Muscle layer of colon (tissue), 2 donors: Measurements from ENCODE around the gene RHBDD2.
"Not testable (repeated sequence)": the region's sequence is repeated elsewhere in the genome, so short reads cannot be mapped to it uniquely, and the experiment has no call there.

Source experiments
- H3K27ac ChIP-seq: one replicate; pipeline ENCODE4 v1.7.0; 2013; ENCODE audit warnings: low read depth, mild to moderate bottlenecking, low read length, moderate library complexity
- H3K27me3 ChIP-seq, 2 donors: one replicate each; pipeline ENCODE4 v1.7.0; 2013; ENCODE audit warnings: low read length in 2 of 2, mild to moderate bottlenecking in 2 of 2; ENCODE audit not compliant: insufficient read depth in 2 of 2, control insufficient read depth in 1 of 2
- H3K36me3 ChIP-seq: one replicate; pipeline ENCODE4 v1.7.0; 2013; ENCODE audit warnings: mild to moderate bottlenecking, low read length; ENCODE audit not compliant: insufficient read depth
- H3K4me1 ChIP-seq: one replicate; pipeline ENCODE4 v1.7.0; 2013; ENCODE audit warnings: mild to moderate bottlenecking, low read length; ENCODE audit not compliant: insufficient read depth
- H3K4me3 ChIP-seq, 2 donors: one replicate each; pipeline ENCODE4 v1.7.0; 2013; ENCODE audit warnings: low read length in 2 of 2, low read depth in 1 of 2, mild to moderate bottlenecking in 1 of 2, moderate library complexity in 1 of 2
- H3K9ac ChIP-seq: one replicate; pipeline ENCODE4 v1.7.0; 2013; ENCODE audit warnings: low read length
- H3K9me3 ChIP-seq: one replicate; pipeline ENCODE4 v1.7.0; 2013; ENCODE audit warnings: mild to moderate bottlenecking, low read length
- donor health status: abdominal sarcoma.
- donor health status: Adenocarcinoma of cecum.

RHBDD2 gene

GRCh38 chr7:75880242-75880641, 1.4 kb downstream of the RHBDD2 start:
- Histone ChIP-seq H3K27me3 (no peaks in the 10 kb centered on the region), H3K27ac (no peak overlapping the region), H3K9me3 (no peaks in the 10 kb centered on the region), H3K9ac (no peak overlapping the region), H3K4me1 (peaks cover 16% of the 10 kb centered on the region), H3K36me3 (peaks cover 29% of the 10 kb centered on the region), H3K4me3 (no peak overlapping the region)

- Histone ChIP-seq H3K9me3 (no peaks in the 10 kb centered on the region), H3K4me1 (peaks cover 16% of the 10 kb centered on the region), H3K4me3 (no peak overlapping the region), H3K9ac (no peak overlapping the region), H3K36me3 (peaks cover 41% of the 10 kb centered on the region), H3K27me3 (no peaks in the 10 kb centered on the region), H3K27ac (no peak overlapping the region)
Measured at GRCh38 chr7:75881436-75882095, 2.7 kb downstream of the RHBDD2 start.

- not testable (repeated sequence) for H3K27me3 ChIP-seq, H3K9ac ChIP-seq, H3K4me3 ChIP-seq, H3K27ac ChIP-seq, H3K9me3 ChIP-seq
- peaks cover 49% of the 10 kb centered on the region for H3K36me3 ChIP-seq
- H3K4me1 ChIP-seq, result peaks cover 11% of the 10 kb centered on the region
Measured at GRCh38 chr7:75883265-75883824, 4.5 kb downstream of the RHBDD2 start.

- Histone ChIP-seq H3K9me3 (no peaks in the 10 kb centered on the region), H3K9ac (no peak overlapping the region), H3K4me1 (peaks cover 9% of the 10 kb centered on the region), H3K36me3 (peaks cover 52% of the 10 kb centered on the region), H3K4me3 (no peak overlapping the region), H3K27ac (no peak overlapping the region), H3K27me3 (no peaks in the 10 kb centered on the region)
Measured at GRCh38 chr7:75884476-75884875, 5.6 kb downstream of the RHBDD2 start.

GRCh38 chr7:75885036-75885435, 6.2 kb downstream of the RHBDD2 start:
- Histone ChIP-seq H3K36me3 (peaks cover 52% of the 10 kb centered on the region), H3K27ac (no peak overlapping the region), H3K9ac (no peak overlapping the region), H3K27me3 (no peaks in the 10 kb centered on the region), H3K4me1 (peaks cover 4% of the 10 kb centered on the region), H3K9me3 (no peaks in the 10 kb centered on the region), H3K4me3 (no peak overlapping the region)

- Histone ChIP-seq H3K4me1 (no peaks in the 10 kb centered on the region), H3K36me3 (peaks cover 36% of the 10 kb centered on the region), H3K4me3 (no peak overlapping the region), H3K27ac (no peak overlapping the region), H3K27me3 (no peaks in the 10 kb centered on the region), H3K9me3 (no peaks in the 10 kb centered on the region), H3K9ac (no peak overlapping the region)
Measured at GRCh38 chr7:75887669-75888369, 9.0 kb downstream of the RHBDD2 start.

- Histone ChIP-seq H3K4me3 (no peak overlapping the region), H3K36me3 (peaks cover 29% of the 10 kb centered on the region), H3K4me1 (no peaks in the 10 kb centered on the region), H3K9me3 (no peaks in the 10 kb centered on the region), H3K27me3 (no peaks in the 10 kb centered on the region), H3K27ac (no peak overlapping the region), H3K9ac (no peak overlapping the region)
Measured at GRCh38 chr7:75888464-75889222, 9.8 kb downstream of the RHBDD2 start.

- peaks cover 29% of the 10 kb centered on the region for H3K36me3 ChIP-seq
- H3K27ac ChIP-seq, result no peak overlapping the region
- no peaks in the 10 kb centered on the region for H3K9me3 ChIP-seq
- H3K4me1 ChIP-seq, result no peaks in the 10 kb centered on the region
- no peak overlapping the region for H3K9ac ChIP-seq
- H3K4me3 ChIP-seq, result no peak overlapping the region
- no peaks in the 10 kb centered on the region for H3K27me3 ChIP-seq
Measured at GRCh38 chr7:75889223-75889825, 10.5 kb downstream of the RHBDD2 start.

GRCh38 chr7:75889826-75890225, 11.0 kb downstream of the RHBDD2 start:
- no peaks in the 10 kb centered on the region for H3K27me3 ChIP-seq
- no peaks in the 10 kb centered on the region for H3K4me1 ChIP-seq
- no peak overlapping the region for H3K4me3 ChIP-seq
- H3K36me3 ChIP-seq, result peaks cover 28% of the 10 kb centered on the region
- H3K27ac ChIP-seq, result no peak overlapping the region
- no peaks in the 10 kb centered on the region for H3K9me3 ChIP-seq
- no peak overlapping the region for H3K9ac ChIP-seq

- not testable (repeated sequence) for H3K27ac ChIP-seq
- H3K36me3 ChIP-seq, result peaks cover 14% of the 10 kb centered on the region
Measured at GRCh38 chr7:75891237-75891636, 12.4 kb downstream of the RHBDD2 start.

GRCh38 chr7:75891815-75892411, 13.1 kb downstream of the RHBDD2 start:
- Histone ChIP-seq H3K4me1 (no peaks in the 10 kb centered on the region), H3K4me3 (no peak overlapping the region), H3K9ac (no peak overlapping the region), H3K27ac (no peak overlapping the region), H3K9me3 (no peaks in the 10 kb centered on the region), H3K36me3 (peaks cover 11% of the 10 kb centered on the region), H3K27me3 (no peaks in the 10 kb centered on the region)

More at GRCh38 chr7:75891237-75891636, 12.4 kb downstream of the RHBDD2 start:
- not testable (repeated sequence) for H3K9ac ChIP-seq, H3K9me3 ChIP-seq, H3K4me1 ChIP-seq, H3K27me3 ChIP-seq, H3K4me3 ChIP-seq
